Renal cortical epithelial cell (primary cell): ENCODE results near the gene CELF4. TPM values are rescaled to one million over a fixed set of nuclear protein-coding genes. Genes with fewer than 3 reads are reported as not detected.

Experiments used
- DNase-seq: peaks from one replicate; pipeline ENCODE4 v3.0.0-alpha.2; 2011; ENCODE audit warnings: low read depth
- total RNA-seq: library from RNA; depleted of rRNA; stranded (reverse); fragments of >200 nt; gene quantifications from 2 replicates; pipeline ENCODE4 v1.2.3, GENCODE V29; 2014

The CELF4 gene
- total RNA-seq, 1 donor from 2014 or later = not detected

DNA sequence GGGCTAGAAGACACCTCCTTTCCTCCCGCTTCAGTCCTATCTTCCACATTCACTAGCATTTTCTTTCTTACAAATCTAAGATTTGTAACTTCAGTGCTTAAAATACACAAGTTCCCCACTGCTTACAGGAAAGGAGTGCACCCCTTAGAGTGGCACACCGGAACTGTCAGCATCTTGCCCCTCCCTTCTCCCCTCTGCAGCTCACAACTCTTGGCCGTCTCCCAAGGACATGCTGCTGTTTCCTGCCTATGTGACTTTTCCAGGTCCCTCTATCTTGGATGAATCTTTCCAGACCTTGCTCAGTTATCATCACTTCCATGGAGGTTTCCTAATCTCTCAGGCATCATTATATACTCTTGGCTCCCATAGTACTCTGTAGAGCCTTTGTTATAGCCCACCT, 334.8 kb downstream of the CELF4 start:
- DNase-seq = no peak

GRCh38 chr18:37225279-37225678, 340.3 kb downstream of the CELF4 start:
- DNase-seq = no peak

GRCh38 chr18:37222999-37223378, 342.6 kb downstream of the CELF4 start:
- DNase-seq = no peak

DNA sequence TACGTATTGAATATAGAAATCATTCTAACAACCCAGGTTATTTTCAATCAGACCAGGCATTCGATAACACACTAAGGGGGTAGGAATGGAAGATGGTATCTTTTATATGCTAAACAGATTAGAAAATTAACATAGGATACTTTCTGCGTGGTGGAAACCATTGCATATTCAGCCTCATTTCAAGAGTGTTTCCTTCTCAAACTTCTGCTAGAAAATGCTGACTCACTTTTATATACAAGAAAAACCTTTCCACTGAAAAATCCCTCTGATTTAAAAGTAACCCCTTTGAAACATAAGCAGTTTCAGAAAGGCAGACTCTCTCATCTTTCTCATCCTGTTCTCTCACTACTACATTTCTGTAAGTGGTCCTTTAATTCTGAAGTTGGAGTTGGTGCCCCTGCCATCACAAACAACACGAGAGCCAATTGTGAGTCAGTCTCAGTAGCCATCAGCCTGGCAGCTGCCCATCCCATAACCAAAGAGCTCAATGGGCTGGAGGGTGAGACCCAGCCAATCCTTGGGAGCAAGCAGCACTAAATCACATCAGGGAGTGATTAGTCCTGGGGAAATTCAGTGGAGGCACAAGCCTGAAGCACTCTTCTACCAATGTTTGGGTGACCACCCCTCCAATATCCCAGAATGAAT, 343.1 kb downstream of the CELF4 start:
- DNase-seq = no peak

DNA sequence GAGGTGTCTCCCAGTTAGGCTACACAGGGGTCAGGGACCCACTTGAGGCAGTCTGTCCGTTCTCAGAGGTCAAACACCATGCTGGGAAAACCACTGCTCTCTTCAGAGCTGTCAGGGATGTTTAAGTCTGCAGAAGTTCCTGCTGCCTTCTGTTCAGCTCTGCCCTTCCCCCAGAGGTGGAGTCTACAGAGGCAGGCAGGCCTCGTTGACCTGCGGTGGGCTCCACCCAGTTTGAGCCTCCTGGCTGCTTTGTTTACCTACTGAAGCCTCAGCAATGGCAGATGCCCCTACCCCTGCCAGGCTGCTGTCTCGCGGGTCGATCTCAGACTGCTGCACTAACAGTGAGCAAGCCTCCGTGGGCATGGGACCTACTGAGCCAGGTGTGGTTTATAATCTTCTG, 346.3 kb downstream of the CELF4 start:
- no peak for DNase-seq

- no peak for DNase-seq
Measured at GRCh38 chr18:37218022-37218590, 347.5 kb downstream of the CELF4 start.

GRCh38 chr18:37210781-37211180, 354.8 kb downstream of the CELF4 start:
- no peak for DNase-seq

DNA sequence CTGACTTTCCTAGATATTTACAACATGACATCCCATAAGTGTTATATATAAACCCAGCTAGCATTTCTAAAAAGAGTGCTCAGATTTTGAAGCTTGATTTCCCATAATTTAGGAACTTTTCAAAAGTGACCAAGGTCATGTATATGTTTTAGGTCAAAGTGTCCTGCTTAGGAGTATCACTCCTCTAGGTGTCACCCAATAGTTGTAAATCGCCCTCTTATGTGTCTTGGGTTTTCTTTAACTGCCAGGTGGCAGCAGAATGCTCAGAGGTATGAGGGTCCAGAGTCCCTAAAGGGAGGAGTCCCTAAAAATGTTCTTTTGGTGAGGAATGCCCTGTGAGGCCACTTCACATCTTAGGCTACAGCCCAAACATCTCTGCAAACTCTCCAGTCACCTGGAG, 358.3 kb downstream of the CELF4 start:
- DNase-seq = no peak

GRCh38 chr18:37199741-37200140, 365.9 kb downstream of the CELF4 start:
- DNase-seq = no peak
